HepG2 (cell line): ENCODE data around the gene USP20. TPM values are rescaled to one million over a fixed set of nuclear protein-coding genes. Genes with fewer than 3 reads are reported as not detected.
A peak's percentile ranks its signal among the peaks of the same experiment; 100 is the strongest.

Source experiments
- AHR ChIP-seq: IDR thresholded peaks from 2 replicates; pipeline ENCODE4 v1.6.1; 2018; ENCODE audit warnings: missing genetic modification reagents, missing compliant biosample characterization
- ARID2 ChIP-seq: sonication (generic); formaldehyde crosslinking; IDR thresholded peaks from 2 replicates; pipeline ENCODE4 v1.8.1; 2022; ENCODE audit warnings: mild to moderate bottlenecking, missing genetic modification reagents, borderline replicate concordance
- ASH2L ChIP-seq: fragments of 300-600, 200-600 bp; sonication (generic); IDR thresholded peaks from 2 replicates; pipeline ENCODE4 v1.7.0; 2017; ENCODE audit warnings: low read depth, mild to moderate bottlenecking, moderate library complexity, mixed read lengths, low read length; ENCODE audit not compliant: insufficient read length
- CBX5 ChIP-seq: sonication (generic); formaldehyde crosslinking; IDR thresholded peaks from 2 replicates; pipeline ENCODE4 v1.4.0; 2020; ENCODE audit warnings: missing genetic modification reagents, borderline replicate concordance
- ERF ChIP-seq: IDR thresholded peaks from 2 replicates; pipeline ENCODE4 v1.6.1; 2018; ENCODE audit warnings: missing biosample characterization, missing genetic modification reagents
- FOSL1 ChIP-seq: sonication (generic); formaldehyde crosslinking; IDR thresholded peaks from 2 replicates; pipeline ENCODE4 v1.9.0; 2021; ENCODE audit warnings: missing genetic modification reagents, borderline replicate concordance
- HNRNPLL ChIP-seq: fragments of 200-400 bp; formaldehyde crosslinking; IDR thresholded peaks from 2 replicates; pipeline ENCODE4 v1.6.1; 2017; ENCODE audit warnings: mild to moderate bottlenecking, low read depth, low read length; ENCODE audit not compliant: poor library complexity, severe bottlenecking
- KLF15 ChIP-seq: sonication (generic); formaldehyde crosslinking; IDR thresholded peaks from 2 replicates; pipeline ENCODE4 v1.8.1; 2023; ENCODE audit warnings: borderline replicate concordance, mild to moderate bottlenecking, inconsistent platforms, missing genetic modification reagents, mixed read lengths
- MBNL3 ChIP-seq: fragments of 250-450 bp; sonication (Bioruptor Pico); conservative IDR thresholded peaks from 2 replicates; pipeline ENCODE4 v1.8.0; 2022; ENCODE audit warnings: mild to moderate bottlenecking, inconsistent platforms
- MLLT10 ChIP-seq: sonication (generic); formaldehyde crosslinking; IDR thresholded peaks from 2 replicates; pipeline ENCODE4 v1.4.0; 2020; ENCODE audit warnings: missing genetic modification reagents
- PHF5A ChIP-seq: IDR thresholded peaks from one replicate; pipeline ENCODE4 v1.6.1; 2018; ENCODE audit warnings: low read depth, missing genetic modification reagents; ENCODE audit not compliant: unreplicated experiment
- SOX13 ChIP-seq, 3 experiments: fragments of 450-650 bp in 1 of 3; sonication (generic) in 1 of 3; formaldehyde crosslinking in 1 of 3; IDR thresholded peaks in 2 of 3; conservative IDR thresholded peaks in 1 of 3; 2 replicates each; pipeline versions ENCODE4 v1.5.0 to v1.6.1; 2016 to 2020; ENCODE audit warnings: antibody characterized with exemption in 1 of 3, mild to moderate bottlenecking in 1 of 3, missing compliant biosample characterization in 1 of 3, missing genetic modification reagents in 1 of 3, moderate library complexity in 1 of 3
- SP4 ChIP-seq: sonication (generic); formaldehyde crosslinking; IDR thresholded peaks from 2 replicates; pipeline ENCODE4 v1.8.1; 2023; ENCODE audit warnings: mild to moderate bottlenecking, missing genetic modification reagents
- ZKSCAN5 ChIP-seq: sonication (generic); formaldehyde crosslinking; IDR thresholded peaks from 2 replicates; pipeline ENCODE4 v1.5.1; 2020; ENCODE audit warnings: mild to moderate bottlenecking, missing genetic modification reagents
- ZNF614 ChIP-seq: IDR thresholded peaks from 2 replicates; pipeline ENCODE4 v1.6.1; 2018; ENCODE audit warnings: missing biosample characterization, missing genetic modification reagents, inconsistent platforms, borderline replicate concordance
- ZSCAN21 ChIP-seq: sonication (generic); formaldehyde crosslinking; IDR thresholded peaks from 2 replicates; pipeline ENCODE4 v1.8.0; 2022; ENCODE audit warnings: mild to moderate bottlenecking, missing genetic modification reagents, moderate library complexity, borderline replicate concordance
- ZSCAN25 ChIP-seq: sonication (generic); formaldehyde crosslinking; IDR thresholded peaks from 2 replicates; pipeline ENCODE4 v1.8.0; 2022; ENCODE audit warnings: mild to moderate bottlenecking, missing genetic modification reagents
- polyA plus RNA-seq, 8 experiments: library from polyadenylated mRNA; depleted of rRNA in 3 of 8; stranded (reverse) in 7 of 8; unstranded in 1 of 8; fragments of >200 nt; fragmentation: Illumina TruSeq in 4 of 8; extraction: Trizol in 4 of 8; gene quantifications; 2 replicates each; pipeline versions ENCODE4 v1.2.1 to v1.2.3, GENCODE V29; 2011 to 2016; ENCODE audit warnings: low read depth in 4 of 8, missing spikeins in 1 of 8, mixed read lengths in 1 of 8; ENCODE audit not compliant: insufficient read depth in 1 of 8
- total RNA-seq, 5 experiments: library from RNA; depleted of rRNA; stranded (reverse); fragments of >200 nt; fragmentation: Illumina TruSeq; extraction: Trizol; gene quantifications; 2 replicates each; pipeline ENCODE4 v1.2.3, GENCODE V29; 2016; ENCODE audit warnings: low read depth in 1 of 5
- TF ChIP-seq, protein P1 (sequence below): sonication (generic); formaldehyde crosslinking; IDR thresholded peaks from 2 replicates; pipeline ENCODE4 v1.8.1; 2023; ENCODE audit warnings: mild to moderate bottlenecking, missing genetic modification reagents
- TF ChIP-seq, protein P2 (sequence below): sonication (generic); formaldehyde crosslinking; IDR thresholded peaks from 2 replicates; pipeline ENCODE4 v1.4.0; 2020; ENCODE audit warnings: mild to moderate bottlenecking, low read depth, missing genetic modification reagents
- TF ChIP-seq, protein P3 (sequence below): sonication (generic); formaldehyde crosslinking; IDR thresholded peaks from 2 replicates; pipeline ENCODE4 v1.9.0; 2021; ENCODE audit warnings: missing genetic modification reagents, mild to moderate bottlenecking, borderline replicate concordance
- TF ChIP-seq, protein P4 (sequence below): IDR thresholded peaks from 2 replicates; pipeline ENCODE4 v1.6.1; 2016

Gene USP20
- total and polyA plus RNA-seq, 2 of the 13 experiments (the other 11 are each of a cell fraction or from before 2014, with no cell fraction given): 4.4 to 5.9 TPM

DNA sequence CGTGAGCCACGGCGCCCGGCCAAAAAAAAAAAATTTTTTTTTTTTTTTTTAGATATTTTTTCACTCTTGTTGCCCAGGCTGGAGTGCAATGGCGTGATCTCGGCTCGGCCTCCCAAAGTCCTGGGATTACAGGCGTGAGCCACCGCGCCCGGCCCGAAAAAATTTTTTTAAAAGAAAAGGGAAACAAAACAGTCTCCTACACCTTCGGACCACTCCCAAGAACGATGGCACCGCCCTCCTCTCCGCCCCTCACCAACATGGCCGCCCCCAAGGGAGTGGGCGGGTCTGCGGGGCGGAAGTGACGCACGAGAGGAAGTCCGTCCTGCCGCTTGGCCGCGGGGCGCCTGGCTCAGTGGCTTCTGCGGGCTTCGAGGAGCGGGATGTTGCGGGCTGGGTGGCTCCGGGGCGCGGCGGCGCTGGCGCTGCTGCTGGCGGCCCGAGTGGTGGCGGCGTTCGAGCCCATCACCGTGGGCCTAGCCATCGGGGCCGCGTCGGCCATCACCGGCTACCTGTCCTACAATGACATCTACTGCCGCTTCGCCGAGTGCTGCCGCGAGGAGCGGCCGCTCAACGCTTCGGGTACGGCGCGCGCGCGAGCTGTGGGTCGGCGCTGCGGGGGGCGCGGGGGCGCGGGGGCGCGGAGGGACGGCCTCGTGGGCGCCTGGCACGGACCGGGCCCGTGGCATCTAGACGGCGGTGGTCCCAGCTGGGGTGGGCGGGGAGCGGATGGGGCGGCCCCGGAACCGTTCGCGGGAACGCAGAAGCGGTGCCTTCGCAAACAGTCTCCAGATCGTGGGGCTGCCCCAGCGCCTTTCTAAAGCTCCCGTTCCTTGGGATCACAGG is 32.2 kb upstream of the USP20 start, which contains the start of gene TOR1B (continued):
- TF ChIP-seq, protein P1, sequence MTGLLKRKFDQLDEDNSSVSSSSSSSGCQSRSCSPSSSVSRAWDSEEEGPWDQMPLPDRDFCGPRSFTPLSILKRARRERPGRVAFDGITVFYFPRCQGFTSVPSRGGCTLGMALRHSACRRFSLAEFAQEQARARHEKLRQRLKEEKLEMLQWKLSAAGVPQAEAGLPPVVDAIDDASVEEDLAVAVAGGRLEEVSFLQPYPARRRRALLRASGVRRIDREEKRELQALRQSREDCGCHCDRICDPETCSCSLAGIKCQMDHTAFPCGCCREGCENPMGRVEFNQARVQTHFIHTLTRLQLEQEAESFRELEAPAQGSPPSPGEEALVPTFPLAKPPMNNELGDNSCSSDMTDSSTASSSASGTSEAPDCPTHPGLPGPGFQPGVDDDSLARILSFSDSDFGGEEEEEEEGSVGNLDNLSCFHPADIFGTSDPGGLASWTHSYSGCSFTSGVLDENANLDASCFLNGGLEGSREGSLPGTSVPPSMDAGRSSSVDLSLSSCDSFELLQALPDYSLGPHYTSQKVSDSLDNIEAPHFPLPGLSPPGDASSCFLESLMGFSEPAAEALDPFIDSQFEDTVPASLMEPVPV (CRISPR knock-in tag): no peak
- TF ChIP-seq MBNL3 (CRISPR knock-in tag) (no peak), FOSL1 (no peak), ERF (CRISPR knock-in tag) (peak; percentile 84), KLF15 (CRISPR knock-in tag) (no peak), ZSCAN25 (CRISPR knock-in tag) (no peak; the same call in 1 of the 2 replicates), ZNF614 (CRISPR knock-in tag) (peak; percentile 60; the same call in 1 of the 2 replicates), MLLT10 (no peak), CBX5 (CRISPR knock-in tag) (peak; percentile 36; the same call in 1 of the 2 replicates), ARID2 (CRISPR knock-in tag) (no peak), ASH2L (peak; percentile 92), HNRNPLL (peak; percentile 38), PHF5A (CRISPR knock-in tag) (no peak), AHR (no peak), SP4 (CRISPR knock-in tag) (peak; percentile 86), ZSCAN21 (CRISPR knock-in tag) (no peak; the same call in 1 of the 2 replicates), ZKSCAN5 (CRISPR knock-in tag) (no peak), SOX13 (IDR thresholded peaks at IDR 0.05) (no peak), SOX13 (CRISPR knock-in tag; conservative IDR thresholded peaks at IDR 0.05 in 1 of 2, IDR thresholded peaks at IDR 0.05 in 1 of 2) (no peak)
- TF ChIP-seq, protein P2, sequence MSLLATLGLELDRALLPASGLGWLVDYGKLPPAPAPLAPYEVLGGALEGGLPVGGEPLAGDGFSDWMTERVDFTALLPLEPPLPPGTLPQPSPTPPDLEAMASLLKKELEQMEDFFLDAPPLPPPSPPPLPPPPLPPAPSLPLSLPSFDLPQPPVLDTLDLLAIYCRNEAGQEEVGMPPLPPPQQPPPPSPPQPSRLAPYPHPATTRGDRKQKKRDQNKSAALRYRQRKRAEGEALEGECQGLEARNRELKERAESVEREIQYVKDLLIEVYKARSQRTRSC (CRISPR knock-in tag): no peak
- TF ChIP-seq, protein P3, sequence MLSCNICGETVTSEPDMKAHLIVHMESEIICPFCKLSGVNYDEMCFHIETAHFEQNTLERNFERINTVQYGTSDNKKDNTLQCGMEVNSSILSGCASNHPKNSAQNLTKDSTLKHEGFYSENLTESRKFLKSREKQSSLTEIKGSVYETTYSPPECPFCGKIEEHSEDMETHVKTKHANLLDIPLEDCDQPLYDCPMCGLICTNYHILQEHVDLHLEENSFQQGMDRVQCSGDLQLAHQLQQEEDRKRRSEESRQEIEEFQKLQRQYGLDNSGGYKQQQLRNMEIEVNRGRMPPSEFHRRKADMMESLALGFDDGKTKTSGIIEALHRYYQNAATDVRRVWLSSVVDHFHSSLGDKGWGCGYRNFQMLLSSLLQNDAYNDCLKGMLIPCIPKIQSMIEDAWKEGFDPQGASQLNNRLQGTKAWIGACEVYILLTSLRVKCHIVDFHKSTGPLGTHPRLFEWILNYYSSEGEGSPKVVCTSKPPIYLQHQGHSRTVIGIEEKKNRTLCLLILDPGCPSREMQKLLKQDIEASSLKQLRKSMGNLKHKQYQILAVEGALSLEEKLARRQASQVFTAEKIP: no peak
- TF ChIP-seq, protein P4, sequence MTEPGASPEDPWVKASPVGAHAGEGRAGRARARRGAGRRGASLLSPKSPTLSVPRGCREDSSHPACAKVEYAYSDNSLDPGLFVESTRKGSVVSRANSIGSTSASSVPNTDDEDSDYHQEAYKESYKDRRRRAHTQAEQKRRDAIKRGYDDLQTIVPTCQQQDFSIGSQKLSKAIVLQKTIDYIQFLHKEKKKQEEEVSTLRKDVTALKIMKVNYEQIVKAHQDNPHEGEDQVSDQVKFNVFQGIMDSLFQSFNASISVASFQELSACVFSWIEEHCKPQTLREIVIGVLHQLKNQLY (CRISPR knock-in tag): no peak
